ENCODE data around the gene ZPR1. TPM values are rescaled to one million over a fixed set of nuclear protein-coding genes. Genes with fewer than 3 reads are reported as not detected.
A peak's percentile ranks its signal among the peaks of the same experiment; 100 is the strongest.
"Not testable (repeated sequence)": the region's sequence is repeated elsewhere in the genome, so short reads cannot be mapped to it uniquely, and the experiment has no call there.

The ZPR1 gene
- total RNA-seq, 1 donor from 2014 or later: 84.1 TPM

DNA sequence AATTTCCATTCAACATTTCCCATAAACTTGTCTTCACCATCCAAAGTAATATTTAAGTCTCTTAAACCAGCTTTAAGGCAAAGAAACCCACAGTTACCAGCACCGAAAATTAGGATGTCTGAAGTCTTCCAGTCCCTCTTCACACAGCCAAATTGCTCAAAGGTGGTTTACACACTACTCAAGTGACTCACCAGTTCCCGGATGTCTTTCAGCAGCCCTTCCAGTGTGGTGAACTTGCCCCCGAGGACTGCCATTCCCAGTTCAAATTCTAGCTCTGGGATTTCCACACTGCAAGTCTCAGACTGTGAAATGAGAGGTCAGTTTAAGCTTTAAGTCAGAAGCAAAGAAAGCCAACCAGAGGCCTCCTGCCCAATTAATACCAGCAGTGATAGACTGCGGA is 5.1 kb downstream of the ZPR1 start:
- intact Hi-C loops (cut with micrococcal nuclease): no loop called here
- DNase-seq (ENCODE audit: low spot score): no peak
- no peaks in the 10 kb centered on the region for H3K27me3 Mint-ChIP-seq (ENCODE audit: low read depth)
- peaks cover 91% of the 10 kb centered on the region for H3K36me3 Mint-ChIP-seq (ENCODE audit: low read depth)
- H3K9me3 Mint-ChIP-seq: no peaks in the 10 kb centered on the region
- peak overlapping the region; percentile 19 for H3K27ac Mint-ChIP-seq
- H3K4me1 Mint-ChIP-seq (ENCODE audit: low read depth): peaks cover 55% of the 10 kb centered on the region
- no peak overlapping the region for H3K4me3 Mint-ChIP-seq (ENCODE audit: low read depth)

DNA sequence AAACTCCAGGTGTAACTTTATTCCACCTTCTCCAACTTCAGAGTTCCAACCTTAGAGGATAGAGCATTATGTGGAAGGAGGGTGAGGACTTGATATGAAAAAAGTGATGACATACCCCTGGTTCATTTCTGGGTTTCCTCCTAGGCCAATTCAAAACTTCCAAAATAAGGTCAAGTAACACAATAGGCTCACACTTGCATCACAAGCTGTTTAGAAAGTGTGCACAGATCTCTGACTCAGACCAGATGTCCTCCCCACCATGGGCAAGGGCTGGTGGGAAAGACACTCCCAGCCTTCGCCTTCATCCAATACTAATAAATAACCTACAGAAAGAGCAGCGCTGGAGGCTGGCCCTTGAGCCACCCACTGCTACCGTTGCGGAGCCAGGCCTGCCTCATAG is 9.3 kb downstream of the ZPR1 start:
- no peak overlapping the region for H3K4me3 Mint-ChIP-seq (ENCODE audit: low read depth)
- no peaks in the 10 kb centered on the region for H3K27me3 Mint-ChIP-seq (ENCODE audit: low read depth)
- intact Hi-C loops (cut with micrococcal nuclease): no loop called here
- no peak overlapping the region for H3K27ac Mint-ChIP-seq
- peaks cover 76% of the 10 kb centered on the region for H3K36me3 Mint-ChIP-seq (ENCODE audit: low read depth)
- no peaks in the 10 kb centered on the region for H3K9me3 Mint-ChIP-seq
- peaks cover 56% of the 10 kb centered on the region for H3K4me1 Mint-ChIP-seq (ENCODE audit: low read depth)
- no peak for DNase-seq (ENCODE audit: low spot score)

- intact Hi-C loops (cut with micrococcal nuclease): no loop called here
- Mint-ChIP-seq H3K4me3 (ENCODE audit: low read depth) (no peak overlapping the region), H3K4me1 (ENCODE audit: low read depth) (peaks cover 46% of the 10 kb centered on the region), H3K27ac (peak overlapping the region; percentile 71), H3K27me3 (ENCODE audit: low read depth) (no peaks in the 10 kb centered on the region), H3K9me3 (no peaks in the 10 kb centered on the region), H3K36me3 (ENCODE audit: low read depth) (peaks cover 61% of the 10 kb centered on the region)
- DNase-seq (ENCODE audit: low spot score): no peak
Observed at GRCh38 chr11:116777056-116777455, 10.8 kb downstream of the ZPR1 start.

GRCh38 chr11:116776522-116776984 is 11.3 kb downstream of the ZPR1 start:
- Mint-ChIP-seq H3K27me3 (ENCODE audit: low read depth) (no peaks in the 10 kb centered on the region), H3K36me3 (ENCODE audit: low read depth) (peaks cover 56% of the 10 kb centered on the region), H3K4me3 (ENCODE audit: low read depth) (no peak overlapping the region), H3K4me1 (ENCODE audit: low read depth) (peaks cover 50% of the 10 kb centered on the region), H3K9me3 (no peaks in the 10 kb centered on the region), H3K27ac (peak overlapping the region; percentile 71)
- intact Hi-C loops (cut with micrococcal nuclease): no loop called here
- no peak for DNase-seq (ENCODE audit: low spot score)

GRCh38 chr11:116775975-116776374 is 11.8 kb downstream of the ZPR1 start:
- H3K27ac Mint-ChIP-seq: peak overlapping the region; percentile 71
- H3K27me3 Mint-ChIP-seq (ENCODE audit: low read depth): no peaks in the 10 kb centered on the region
- H3K36me3 Mint-ChIP-seq (ENCODE audit: low read depth): peaks cover 51% of the 10 kb centered on the region
- H3K4me1 Mint-ChIP-seq (ENCODE audit: low read depth): peaks cover 50% of the 10 kb centered on the region
- intact Hi-C loops (cut with micrococcal nuclease): no loop called here
- H3K9me3 Mint-ChIP-seq: no peaks in the 10 kb centered on the region
- H3K4me3 Mint-ChIP-seq (ENCODE audit: low read depth): no peak overlapping the region
- no peak for DNase-seq (ENCODE audit: low spot score)

DNA sequence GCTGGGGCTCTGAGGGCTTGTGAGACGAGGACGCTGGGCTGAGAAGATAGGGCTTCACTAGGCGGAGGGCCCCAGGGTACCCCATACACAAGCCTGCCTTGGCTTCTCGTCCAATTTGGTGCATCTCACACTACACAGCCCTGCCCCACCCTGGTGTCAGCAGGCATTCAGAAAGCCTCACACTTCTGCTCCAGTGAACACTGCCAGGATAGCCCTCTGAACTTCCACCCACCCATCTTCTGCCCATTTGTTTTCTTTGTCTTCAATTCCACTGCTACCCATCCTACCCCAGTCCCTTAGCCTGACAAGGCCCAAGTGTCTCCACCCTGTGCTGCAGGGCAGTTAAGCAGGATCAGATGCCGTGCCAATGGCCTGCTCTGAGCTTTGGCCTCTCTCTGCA is 13.2 kb downstream of the ZPR1 start:
- peak overlapping the region; percentile 47 for H3K4me3 Mint-ChIP-seq (ENCODE audit: low read depth)
- H3K27ac Mint-ChIP-seq: peak overlapping the region; percentile 16
- peaks cover 49% of the 10 kb centered on the region for H3K4me1 Mint-ChIP-seq (ENCODE audit: low read depth)
- H3K9me3 Mint-ChIP-seq: no peaks in the 10 kb centered on the region
- H3K27me3 Mint-ChIP-seq (ENCODE audit: low read depth): no peaks in the 10 kb centered on the region
- intact Hi-C loops (cut with micrococcal nuclease): loop anchor here (5.0 kb wide), 1 partner anchor 368 kb away; the partner anchor contains the start of gene PAFAH1B2
- H3K36me3 Mint-ChIP-seq (ENCODE audit: low read depth): peaks cover 48% of the 10 kb centered on the region
- no peak for DNase-seq (ENCODE audit: low spot score)

GRCh38 chr11:116773203-116774097 is 14.4 kb downstream of the ZPR1 start:
- DNase-seq (ENCODE audit: low spot score): no peak
- peak overlapping the region; percentile 99 for H3K4me3 Mint-ChIP-seq (ENCODE audit: low read depth)
- intact Hi-C loops (cut with micrococcal nuclease): loop anchor here (1.0 to 5.0 kb wide), 4 partner anchors 15 to 459 kb away; partner anchors contain the start of genes PAFAH1B2, PCSK7, RNF214 and ZPR1
- no peaks in the 10 kb centered on the region for H3K27me3 Mint-ChIP-seq (ENCODE audit: low read depth)
- peak overlapping the region; percentile 97 for H3K27ac Mint-ChIP-seq
- H3K36me3 Mint-ChIP-seq (ENCODE audit: low read depth): peaks cover 42% of the 10 kb centered on the region
- peaks cover 47% of the 10 kb centered on the region for H3K4me1 Mint-ChIP-seq (ENCODE audit: low read depth)
- no peaks in the 10 kb centered on the region for H3K9me3 Mint-ChIP-seq

- H3K4me1 Mint-ChIP-seq (ENCODE audit: low read depth): peaks cover 39% of the 10 kb centered on the region
- H3K36me3 Mint-ChIP-seq (ENCODE audit: low read depth): peaks cover 36% of the 10 kb centered on the region
- H3K9me3 Mint-ChIP-seq: no peaks in the 10 kb centered on the region
- DNase-seq (ENCODE audit: low spot score): peak; percentile 93
- intact Hi-C loops (cut with micrococcal nuclease): loop anchor here (1.0 to 5.0 kb wide), 4 partner anchors 16 to 460 kb away; partner anchors contain the start of genes PAFAH1B2, PCSK7, RNF214 and ZPR1
- peak within 1 kb of the TSS; percentile 97 for H3K27ac Mint-ChIP-seq
- H3K4me3 Mint-ChIP-seq (ENCODE audit: low read depth): peak within 1 kb of the TSS; percentile 99
- H3K27me3 Mint-ChIP-seq (ENCODE audit: low read depth): no peaks in the 10 kb centered on the region
Observed at GRCh38 chr11:116772443-116773202, 15.2 kb downstream of the ZPR1 start, which contains the start of gene BUD13. TSS of gene BUD13 (minus strand) at chr11:116772987. CDS start at chr11:116772964, 23 bp downstream.

DNA sequence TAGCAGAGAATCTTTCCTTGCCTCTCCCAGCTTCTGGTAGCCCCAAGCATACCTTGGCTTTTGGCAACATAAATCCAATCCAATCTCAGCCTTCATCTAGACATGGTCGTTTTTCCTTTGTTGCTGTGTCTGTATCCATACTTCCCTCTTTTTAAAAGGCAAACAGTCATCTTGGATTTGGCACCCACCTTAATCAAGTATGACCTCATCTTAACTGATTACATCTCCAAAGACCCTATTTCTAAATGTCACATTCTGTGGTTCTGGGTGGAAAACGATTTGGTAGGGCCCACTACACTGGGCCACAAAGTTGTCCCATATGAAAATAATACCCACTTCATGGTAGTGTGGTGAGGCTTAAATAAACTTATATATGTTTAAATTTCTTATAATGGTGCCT is 15.9 kb downstream of the ZPR1 start:
- H3K4me3 Mint-ChIP-seq (ENCODE audit: low read depth): peak overlapping the region; percentile 99
- H3K36me3 Mint-ChIP-seq (ENCODE audit: low read depth): peaks cover 29% of the 10 kb centered on the region
- no peak for DNase-seq (ENCODE audit: low spot score)
- intact Hi-C loops (cut with micrococcal nuclease): loop anchor here (2.0 to 5.0 kb wide), 2 partner anchors 370 to 461 kb away; partner anchors contain the start of genes PAFAH1B2, PCSK7 and RNF214
- H3K4me1 Mint-ChIP-seq (ENCODE audit: low read depth): peaks cover 37% of the 10 kb centered on the region
- H3K27me3 Mint-ChIP-seq (ENCODE audit: low read depth): no peaks in the 10 kb centered on the region
- H3K27ac Mint-ChIP-seq: peak overlapping the region; percentile 97
- H3K9me3 Mint-ChIP-seq: no peaks in the 10 kb centered on the region

- H3K27me3 Mint-ChIP-seq (ENCODE audit: low read depth): no peaks in the 10 kb centered on the region
- no peak for DNase-seq (ENCODE audit: low spot score)
- no peak overlapping the region for H3K4me3 Mint-ChIP-seq (ENCODE audit: low read depth)
- H3K36me3 Mint-ChIP-seq (ENCODE audit: low read depth): peaks cover 60% of the 10 kb centered on the region
- peaks cover 9% of the 10 kb centered on the region for H3K4me1 Mint-ChIP-seq (ENCODE audit: low read depth)
- H3K27ac Mint-ChIP-seq: no peak overlapping the region
- intact Hi-C loops (cut with micrococcal nuclease): no loop called here
- no peaks in the 10 kb centered on the region for H3K9me3 Mint-ChIP-seq
Observed at GRCh38 chr11:116762132-116762531, 25.7 kb downstream of the ZPR1 start.

GRCh38 chr11:116756044-116756443 is 31.8 kb downstream of the ZPR1 start:
- H3K4me1 Mint-ChIP-seq (ENCODE audit: low read depth); H3K9me3 Mint-ChIP-seq; intact Hi-C loops (cut with micrococcal nuclease); DNase-seq (ENCODE audit: low spot score); H3K27ac Mint-ChIP-seq; H3K4me3 Mint-ChIP-seq (ENCODE audit: low read depth); H3K27me3 Mint-ChIP-seq (ENCODE audit: low read depth): not testable (repeated sequence)
- H3K36me3 Mint-ChIP-seq (ENCODE audit: low read depth): peaks cover 58% of the 10 kb centered on the region

- no peaks in the 10 kb centered on the region for H3K9me3 Mint-ChIP-seq
- no peaks in the 10 kb centered on the region for H3K4me1 Mint-ChIP-seq (ENCODE audit: low read depth)
- H3K4me3 Mint-ChIP-seq (ENCODE audit: low read depth): no peak overlapping the region
- H3K27ac Mint-ChIP-seq: no peak overlapping the region
- no peaks in the 10 kb centered on the region for H3K27me3 Mint-ChIP-seq (ENCODE audit: low read depth)
- intact Hi-C loops (cut with micrococcal nuclease): no loop called here
- no peak for DNase-seq (ENCODE audit: low spot score)
- peaks cover 36% of the 10 kb centered on the region for H3K36me3 Mint-ChIP-seq (ENCODE audit: low read depth)
Observed at GRCh38 chr11:116750070-116750718, 37.6 kb downstream of the ZPR1 start.

Data from activated T-helper 2 cell treated with anti-CD3 and anti-CD28 coated beads, Interferon-gamma antibody, Interleukin-2, Interleukin-4, amounts not matched to agents 10 μg/mL and 5 μg/mL and 100 μg/mL, durations not matched to agents 14 hours and 24 hours and 36 hours (primary cell).